ENCODE measurements around the gene SLC6A12.

Gene SLC6A12

GRCh38 chr12:205026-205425, 8.9 kb downstream of the SLC6A12 start:
- ChIA-PET CTCF (no interaction called here), POLR2A (no interaction called here)
- no peak for DNase-seq (ENCODE audit: extremely low spot score)
- no peak for TF ChIP-seq CTCF (IDR thresholded peaks at IDR 0.05; ENCODE audit: control extremely low read depth, extremely low read depth, low read depth, missing control alignments)

GRCh38 chr12:204261-204678, 9.7 kb downstream of the SLC6A12 start:
- ChIA-PET CTCF (no interaction called here), POLR2A (no interaction called here)
- TF ChIP-seq CTCF (IDR thresholded peaks at IDR 0.05; ENCODE audit: control extremely low read depth, extremely low read depth, low read depth, missing control alignments) = no peak
- no peak for DNase-seq (ENCODE audit: extremely low spot score)

GRCh38 chr12:203462-204260, 10.3 kb downstream of the SLC6A12 start:
- CTCF ChIA-PET = no interaction called here

GRCh38 chr12:203074-203461, 10.9 kb downstream of the SLC6A12 start:
- no peak for DNase-seq (ENCODE audit: extremely low spot score)
- CTCF ChIA-PET = interaction anchor here (0.7 kb wide), 1 partner anchor 10 kb away, joined by 3 read pairs; no protein-coding TSS in a partner anchor
- POLR2A ChIA-PET = no interaction called here
- TF ChIP-seq CTCF (IDR thresholded peaks at IDR 0.05; ENCODE audit: control extremely low read depth, extremely low read depth, low read depth, missing control alignments) = no peak

More at GRCh38 chr12:203462-204260, 10.3 kb downstream of the SLC6A12 start:
- no peak for TF ChIP-seq CTCF (IDR thresholded peaks at IDR 0.05; ENCODE audit: control extremely low read depth, extremely low read depth, low read depth, missing control alignments)
- DNase-seq (ENCODE audit: extremely low spot score) = no peak
- POLR2A ChIA-PET = no interaction called here

- CTCF ChIA-PET = interaction anchor here (0.7 to 1.3 kb wide), 2 partner anchors 11 to 16 kb away, joined by 3 read pairs; no protein-coding TSS in a partner anchor
- DNase-seq (ENCODE audit: extremely low spot score) = no peak
Observed at GRCh38 chr12:202081-202731, 11.8 kb downstream of the SLC6A12 start.

GRCh38 chr12:201361-201760, 12.6 kb downstream of the SLC6A12 start:
- no peak for TF ChIP-seq CTCF (IDR thresholded peaks at IDR 0.05; ENCODE audit: control extremely low read depth, extremely low read depth, low read depth, missing control alignments)
- CTCF ChIA-PET = interaction anchor here (1.3 to 1.8 kb wide), 2 partner anchors 17 to 19 kb away, joined by 3 to 7 read pairs; no protein-coding TSS in a partner anchor
- POLR2A ChIA-PET = no interaction called here
- DNase-seq (ENCODE audit: extremely low spot score) = no peak

More at GRCh38 chr12:202081-202731, 11.8 kb downstream of the SLC6A12 start:
- TF ChIP-seq CTCF (IDR thresholded peaks at IDR 0.05; ENCODE audit: control extremely low read depth, extremely low read depth, low read depth, missing control alignments) = no peak
- POLR2A ChIA-PET = no interaction called here
